Glutamatergic neuron (in vitro differentiated cells): ENCODE data around the gene HOMER1. TPM values are rescaled to one million over a fixed set of nuclear protein-coding genes. Genes with fewer than 3 reads are reported as not detected.
"Not testable (repeated sequence)": the region's sequence is repeated elsewhere in the genome, so short reads cannot be mapped to it uniquely, and the experiment has no call there.

Source experiments
- DNase-seq: peaks from one replicate; pipeline ENCODE4 v3.0.0; 2022
- H3K27ac Mint-ChIP-seq: one replicate; pipeline ENCODE4 v1.8.0; 2020; ENCODE audit warnings: mild to moderate bottlenecking, mixed read lengths, inconsistent platforms; ENCODE audit not compliant: unreplicated experiment
- H3K27me3 Mint-ChIP-seq: one replicate; pipeline ENCODE4 v1.8.0; 2020; ENCODE audit warnings: mild to moderate bottlenecking, moderate library complexity, mixed read lengths, inconsistent platforms; ENCODE audit not compliant: unreplicated experiment
- H3K36me3 Mint-ChIP-seq: one replicate; pipeline ENCODE4 v1.8.0; 2020; ENCODE audit warnings: mild to moderate bottlenecking, mixed read lengths, inconsistent platforms; ENCODE audit not compliant: unreplicated experiment
- H3K4me1 Mint-ChIP-seq: one replicate; pipeline ENCODE4 v1.8.0; 2020; ENCODE audit warnings: mild to moderate bottlenecking, low read depth, mixed read lengths, inconsistent platforms; ENCODE audit not compliant: unreplicated experiment
- H3K4me3 Mint-ChIP-seq: one replicate; pipeline ENCODE4 v1.8.0; 2020; ENCODE audit warnings: mild to moderate bottlenecking, mixed read lengths, inconsistent platforms; ENCODE audit not compliant: unreplicated experiment
- H3K9me3 Mint-ChIP-seq: one replicate; pipeline ENCODE4 v1.8.0; 2020; ENCODE audit warnings: mild to moderate bottlenecking, moderate library complexity, mixed read lengths, inconsistent platforms; ENCODE audit not compliant: unreplicated experiment
- total RNA-seq: library from RNA; stranded (reverse); fragmentation: NEBNext Ultra II Directional; extraction: Animal tissue kit (Norgen Biotek cat#: 25700); gene quantifications from one replicate; pipeline ENCODE4 v1.2.1, GENCODE V29; 2021; ENCODE audit not compliant: unreplicated experiment
- TF ChIP-seq, protein P1 (sequence below): fragments of 200-600 bp; sonication (generic); IDR thresholded peaks from one replicate; pipeline ENCODE4 v1.5.0; 2021; ENCODE audit not compliant: partially characterized antibody, unreplicated experiment

HOMER1 gene
- total RNA-seq, 1 donor from 2014 or later, result 19.7 TPM

DNA sequence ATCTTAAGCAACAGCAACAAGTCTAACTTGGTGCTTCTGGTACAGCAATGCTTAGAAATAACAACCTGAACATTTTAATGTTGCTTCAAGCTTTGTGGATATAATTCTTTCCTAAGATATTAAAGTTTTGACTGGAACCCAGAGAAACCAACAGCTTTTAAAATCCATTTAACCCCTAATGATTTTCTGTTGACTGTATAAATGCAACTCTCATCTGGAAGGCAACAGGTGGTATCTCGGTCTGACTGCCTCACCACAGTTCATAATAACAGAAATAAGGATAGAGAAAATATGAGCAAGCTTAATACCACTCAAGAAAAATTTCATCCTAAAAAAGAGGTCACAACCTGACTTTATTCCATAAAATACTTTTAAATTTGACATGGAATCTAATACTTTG, 116.9 kb downstream of the HOMER1 start:
- Mint-ChIP-seq H3K27ac (no peak overlapping the region), H3K36me3 (no peaks in the 10 kb centered on the region), H3K4me1 (no peaks in the 10 kb centered on the region), H3K27me3 (no peaks in the 10 kb centered on the region), H3K9me3 (no peaks in the 10 kb centered on the region), H3K4me3 (no peak overlapping the region)
- DNase-seq, result no peak
- TF ChIP-seq, protein P1, sequence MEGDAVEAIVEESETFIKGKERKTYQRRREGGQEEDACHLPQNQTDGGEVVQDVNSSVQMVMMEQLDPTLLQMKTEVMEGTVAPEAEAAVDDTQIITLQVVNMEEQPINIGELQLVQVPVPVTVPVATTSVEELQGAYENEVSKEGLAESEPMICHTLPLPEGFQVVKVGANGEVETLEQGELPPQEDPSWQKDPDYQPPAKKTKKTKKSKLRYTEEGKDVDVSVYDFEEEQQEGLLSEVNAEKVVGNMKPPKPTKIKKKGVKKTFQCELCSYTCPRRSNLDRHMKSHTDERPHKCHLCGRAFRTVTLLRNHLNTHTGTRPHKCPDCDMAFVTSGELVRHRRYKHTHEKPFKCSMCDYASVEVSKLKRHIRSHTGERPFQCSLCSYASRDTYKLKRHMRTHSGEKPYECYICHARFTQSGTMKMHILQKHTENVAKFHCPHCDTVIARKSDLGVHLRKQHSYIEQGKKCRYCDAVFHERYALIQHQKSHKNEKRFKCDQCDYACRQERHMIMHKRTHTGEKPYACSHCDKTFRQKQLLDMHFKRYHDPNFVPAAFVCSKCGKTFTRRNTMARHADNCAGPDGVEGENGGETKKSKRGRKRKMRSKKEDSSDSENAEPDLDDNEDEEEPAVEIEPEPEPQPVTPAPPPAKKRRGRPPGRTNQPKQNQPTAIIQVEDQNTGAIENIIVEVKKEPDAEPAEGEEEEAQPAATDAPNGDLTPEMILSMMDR, result no peak

DNA sequence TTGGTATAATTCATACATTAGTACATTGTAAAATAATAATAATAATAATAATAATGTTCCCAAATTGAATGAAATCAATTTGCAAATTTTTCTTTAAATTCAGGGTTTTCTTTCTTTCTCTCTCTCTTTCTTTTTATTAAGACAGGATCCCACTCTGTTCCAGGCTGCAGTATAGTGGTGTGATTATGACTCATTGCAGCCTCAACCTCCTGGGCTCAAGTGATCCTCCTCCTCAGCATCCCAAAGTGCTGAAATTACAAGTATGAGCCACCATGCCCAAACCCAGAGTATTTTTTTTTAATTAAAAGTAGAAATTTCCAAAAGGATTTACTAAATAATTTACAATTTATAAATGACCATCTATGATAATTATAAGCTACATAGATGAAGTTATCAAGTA, 117.7 kb downstream of the HOMER1 start:
- no peaks in the 10 kb centered on the region for H3K27me3 Mint-ChIP-seq
- DNase-seq, result no peak
- no peaks in the 10 kb centered on the region for H3K9me3 Mint-ChIP-seq
- TF ChIP-seq, protein P1, result no peak
- no peaks in the 10 kb centered on the region for H3K4me1 Mint-ChIP-seq
- H3K4me3 Mint-ChIP-seq, result no peak overlapping the region
- no peak overlapping the region for H3K27ac Mint-ChIP-seq
- H3K36me3 Mint-ChIP-seq, result no peaks in the 10 kb centered on the region

DNA sequence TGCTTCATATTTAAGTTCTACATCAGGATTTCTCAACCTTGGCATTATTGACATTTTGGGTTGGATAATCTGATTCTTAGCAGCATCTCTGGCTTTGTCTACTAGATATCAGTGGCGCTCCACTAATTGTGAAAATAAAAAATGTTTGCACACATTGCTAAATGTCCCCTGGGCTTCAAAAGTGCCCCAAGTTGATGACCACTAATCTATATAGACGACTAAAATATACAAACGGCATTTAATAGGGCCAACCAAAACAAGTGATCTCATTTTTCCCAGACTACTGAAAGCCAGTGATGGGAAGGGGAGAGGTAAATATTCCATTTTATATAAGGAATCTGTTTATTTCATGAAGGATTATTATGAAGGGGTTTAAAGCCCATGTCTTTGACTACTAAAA, 118.6 kb downstream of the HOMER1 start:
- Mint-ChIP-seq H3K36me3 (no peaks in the 10 kb centered on the region), H3K27me3 (no peaks in the 10 kb centered on the region), H3K4me1 (no peaks in the 10 kb centered on the region), H3K27ac (no peak overlapping the region), H3K9me3 (no peaks in the 10 kb centered on the region), H3K4me3 (no peak overlapping the region)
- TF ChIP-seq, protein P1, result no peak
- no peak for DNase-seq

DNA sequence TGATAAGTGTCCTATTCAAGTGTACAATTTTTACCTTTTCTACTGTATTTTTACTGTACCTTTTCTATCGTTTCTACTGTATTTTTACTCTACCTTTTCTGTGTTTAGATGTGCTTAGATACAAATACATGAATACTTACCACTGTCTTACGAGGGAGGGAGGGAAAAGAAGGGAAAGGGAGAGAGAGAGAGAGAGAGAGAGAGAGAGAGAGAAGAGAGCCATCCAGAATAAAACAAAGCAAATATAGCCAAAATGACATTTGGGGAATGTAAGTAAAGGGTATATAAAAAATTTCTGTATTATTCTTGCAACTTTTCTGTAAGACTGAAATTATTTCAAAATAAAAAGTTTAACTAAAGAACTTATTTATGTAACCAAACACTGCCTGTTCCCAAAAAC, 121.2 kb downstream of the HOMER1 start:
- Mint-ChIP-seq H3K27ac (no peak overlapping the region), H3K36me3 (no peaks in the 10 kb centered on the region), H3K9me3 (no peaks in the 10 kb centered on the region), H3K4me1 (no peaks in the 10 kb centered on the region), H3K27me3 (no peaks in the 10 kb centered on the region), H3K4me3 (no peak overlapping the region)
- TF ChIP-seq, protein P1, result no peak
- DNase-seq, result no peak

DNA sequence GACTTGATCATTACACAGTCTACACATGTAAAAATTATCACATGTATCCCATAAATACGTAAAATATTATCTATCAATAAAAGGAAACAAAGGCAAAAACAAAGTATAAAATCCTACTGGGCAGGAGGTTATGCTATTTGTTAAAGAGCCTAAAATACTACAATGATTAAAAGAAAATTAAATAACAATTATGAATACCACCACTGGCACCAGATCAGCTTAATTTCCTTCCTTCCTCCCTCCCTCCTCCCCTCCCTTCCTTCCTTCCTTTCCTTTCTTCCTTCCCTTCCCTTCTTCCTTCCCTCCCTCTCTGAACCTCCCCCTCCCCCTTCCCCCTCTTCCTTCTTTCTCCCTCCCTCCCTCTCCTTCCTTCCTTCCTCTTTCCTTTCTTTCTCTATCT, 127.3 kb downstream of the HOMER1 start:
- peaks cover 8% of the 10 kb centered on the region for H3K9me3 Mint-ChIP-seq
- H3K27me3 Mint-ChIP-seq, result peaks cover 3% of the 10 kb centered on the region
- H3K4me3 Mint-ChIP-seq, result no peak overlapping the region
- DNase-seq, result no peak
- no peaks in the 10 kb centered on the region for H3K4me1 Mint-ChIP-seq
- TF ChIP-seq, protein P1, result no peak
- peaks cover 27% of the 10 kb centered on the region for H3K36me3 Mint-ChIP-seq
- no peak overlapping the region for H3K27ac Mint-ChIP-seq

DNA sequence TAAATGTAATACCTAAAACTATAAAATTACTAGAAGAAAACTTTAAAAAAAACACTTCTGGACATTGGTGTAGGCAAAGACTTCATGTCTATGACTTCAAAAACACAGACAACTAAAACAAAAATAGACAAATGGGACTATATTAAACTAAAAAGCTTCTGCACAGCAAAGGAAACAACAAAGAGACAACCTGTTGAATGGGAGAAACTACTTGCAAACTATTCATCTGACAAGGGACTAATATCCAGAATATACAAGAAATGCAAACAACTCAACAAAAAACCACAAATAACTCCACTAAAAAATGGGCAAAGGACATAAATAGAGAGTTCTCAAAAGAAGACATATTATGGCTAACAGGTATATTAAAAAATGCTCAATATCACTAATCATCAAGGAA, 128.8 kb downstream of the HOMER1 start:
- not testable (repeated sequence) for H3K4me3 Mint-ChIP-seq, DNase-seq, H3K27ac Mint-ChIP-seq, H3K27me3 Mint-ChIP-seq, H3K4me1 Mint-ChIP-seq
- Mint-ChIP-seq H3K9me3 (peaks cover 13% of the 10 kb centered on the region), H3K36me3 (peaks cover 34% of the 10 kb centered on the region)
